Endothelial cell (in vitro differentiated cells): ENCODE measurements around the gene E2F8. TPM values are rescaled to one million over a fixed set of nuclear protein-coding genes. Genes with fewer than 3 reads are reported as not detected.

Experiments used
- DNase-seq: peaks from one replicate; pipeline ENCODE4 v3.0.0; 2021; ENCODE audit warnings: low spot score
- H3K27ac Mint-ChIP-seq: one replicate; pipeline ENCODE4 v1.8.0; 2021; ENCODE audit warnings: mixed read lengths, inconsistent platforms; ENCODE audit not compliant: unreplicated experiment
- H3K27me3 Mint-ChIP-seq: one replicate; pipeline ENCODE4 v1.8.0; 2021; ENCODE audit warnings: mild to moderate bottlenecking, moderate library complexity, mixed read lengths, inconsistent platforms; ENCODE audit not compliant: unreplicated experiment
- H3K36me3 Mint-ChIP-seq: one replicate; pipeline ENCODE4 v1.8.0; 2021; ENCODE audit warnings: mild to moderate bottlenecking, low read depth, mixed read lengths, inconsistent platforms; ENCODE audit not compliant: unreplicated experiment
- H3K4me1 Mint-ChIP-seq: one replicate; pipeline ENCODE4 v1.8.0; 2021; ENCODE audit warnings: mild to moderate bottlenecking, mixed read lengths, inconsistent platforms; ENCODE audit not compliant: unreplicated experiment
- H3K4me3 Mint-ChIP-seq: one replicate; pipeline ENCODE4 v1.8.0; 2021; ENCODE audit warnings: mild to moderate bottlenecking, mixed read lengths, inconsistent platforms; ENCODE audit not compliant: unreplicated experiment
- H3K9me3 Mint-ChIP-seq: one replicate; pipeline ENCODE4 v1.8.0; 2021; ENCODE audit warnings: mixed read lengths, inconsistent platforms; ENCODE audit not compliant: unreplicated experiment
- CTCF ChIP-seq: fragments of 200-600 bp; sonication (generic); IDR thresholded peaks from one replicate; pipeline ENCODE4 v1.5.0; 2021; ENCODE audit warnings: antibody characterized with exemption; ENCODE audit not compliant: unreplicated experiment
- total RNA-seq: library from RNA; stranded (reverse); fragmentation: NEBNext Ultra II Directional; extraction: Animal tissue kit (Norgen Biotek cat#: 25700); gene quantifications from one replicate; pipeline ENCODE4 v1.2.1, GENCODE V29; 2021; ENCODE audit not compliant: unreplicated experiment

Gene E2F8
- total RNA-seq, 1 donor from 2014 or later = 0.92 TPM

DNA sequence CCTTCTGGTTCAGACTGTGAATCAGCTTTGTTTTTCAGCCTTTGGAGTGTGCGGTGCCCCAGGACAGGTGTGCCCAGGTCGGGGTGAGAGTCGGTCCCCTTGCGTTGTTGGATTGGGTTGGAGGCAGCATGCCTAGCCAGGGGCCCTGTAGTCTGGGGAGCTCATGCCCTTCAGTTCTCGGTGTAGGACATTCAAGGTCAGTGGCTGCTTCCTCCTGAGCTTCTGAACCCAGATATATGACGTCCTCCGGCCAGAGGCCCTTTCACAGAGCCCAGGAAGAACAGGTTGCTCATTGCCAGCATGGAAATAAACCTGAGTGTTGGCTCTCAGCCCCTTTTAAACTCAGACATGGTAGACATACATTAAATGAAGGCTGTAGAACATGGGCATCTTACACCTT is 41.7 kb downstream of the E2F8 start:
- H3K27ac Mint-ChIP-seq = no peak overlapping the region
- no peak for DNase-seq
- peaks cover 10% of the 10 kb centered on the region for H3K4me1 Mint-ChIP-seq
- no peaks in the 10 kb centered on the region for H3K36me3 Mint-ChIP-seq
- no peak for TF ChIP-seq CTCF
- no peak overlapping the region for H3K4me3 Mint-ChIP-seq
- no peaks in the 10 kb centered on the region for H3K27me3 Mint-ChIP-seq
- no peaks in the 10 kb centered on the region for H3K9me3 Mint-ChIP-seq

- Mint-ChIP-seq H3K4me1 (peaks cover 10% of the 10 kb centered on the region), H3K9me3 (no peaks in the 10 kb centered on the region), H3K27ac (no peak overlapping the region), H3K36me3 (no peaks in the 10 kb centered on the region), H3K27me3 (peaks cover 2% of the 10 kb centered on the region), H3K4me3 (no peak overlapping the region)
- no peak for TF ChIP-seq CTCF
- no peak for DNase-seq
These were observed 44.3 kb downstream of the E2F8 start for GRCh38 chr11:19196432-19196831.

DNA sequence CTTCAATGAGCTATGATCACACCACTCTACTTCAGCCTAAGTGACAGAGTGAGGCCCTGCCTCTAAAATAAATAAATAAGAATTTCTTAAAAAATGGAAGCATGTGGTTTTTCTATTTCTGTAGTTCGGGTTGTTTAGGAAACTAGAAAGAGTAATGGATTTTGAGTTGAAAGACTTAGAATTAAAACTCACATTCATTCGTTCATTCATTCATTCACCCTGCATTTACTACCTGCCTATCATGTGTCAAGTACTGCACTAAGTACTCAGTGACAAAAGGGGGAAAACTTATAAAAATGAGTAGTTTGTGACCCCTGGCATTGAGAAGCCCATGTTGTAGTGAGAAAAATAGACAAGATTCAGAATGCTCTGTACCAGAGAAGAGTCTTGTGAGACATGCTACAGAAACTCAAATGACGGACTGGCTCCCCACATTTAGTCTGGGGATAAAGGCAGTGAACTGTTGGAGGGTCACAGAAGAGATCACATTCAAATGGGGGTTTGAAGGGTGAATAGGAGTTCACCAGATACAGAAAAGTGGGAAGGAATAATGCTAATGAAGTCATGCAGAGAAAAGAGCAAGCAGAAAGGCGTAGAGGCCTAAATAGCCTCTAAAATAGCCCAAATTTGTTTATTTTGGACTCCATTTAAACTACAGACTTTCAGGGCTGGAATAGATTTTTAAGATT is 46.0 kb downstream of the E2F8 start:
- Mint-ChIP-seq H3K27ac (no peak overlapping the region), H3K9me3 (no peaks in the 10 kb centered on the region), H3K4me1 (peaks cover 11% of the 10 kb centered on the region), H3K36me3 (no peaks in the 10 kb centered on the region), H3K4me3 (no peak overlapping the region), H3K27me3 (peaks cover 2% of the 10 kb centered on the region)
- no peak for DNase-seq
- no peak for TF ChIP-seq CTCF

DNA sequence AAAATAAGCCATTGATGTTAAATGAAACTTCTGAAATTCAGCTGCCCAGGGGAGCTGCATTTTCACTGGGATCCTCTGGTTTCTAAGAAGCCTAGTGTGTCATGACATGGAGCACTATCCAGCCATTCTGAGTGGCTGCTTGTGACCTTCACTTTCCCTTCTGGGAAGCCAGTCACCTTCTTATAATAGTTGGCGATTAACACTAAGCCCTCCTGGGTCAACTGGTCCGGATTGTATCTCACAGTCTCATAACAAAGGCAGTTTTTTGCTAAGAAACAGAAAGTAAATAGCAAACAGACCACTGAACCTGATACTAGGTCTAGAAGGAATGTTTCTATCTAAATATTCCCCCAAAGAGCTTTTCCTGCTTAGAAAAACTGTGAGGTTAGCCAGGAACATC is 46.8 kb downstream of the E2F8 start:
- no peaks in the 10 kb centered on the region for H3K9me3 Mint-ChIP-seq
- no peak overlapping the region for H3K4me3 Mint-ChIP-seq
- no peak for TF ChIP-seq CTCF
- peaks cover 5% of the 10 kb centered on the region for H3K4me1 Mint-ChIP-seq
- H3K36me3 Mint-ChIP-seq = no peaks in the 10 kb centered on the region
- DNase-seq = no peak
- no peak overlapping the region for H3K27ac Mint-ChIP-seq
- peaks cover 2% of the 10 kb centered on the region for H3K27me3 Mint-ChIP-seq

DNA sequence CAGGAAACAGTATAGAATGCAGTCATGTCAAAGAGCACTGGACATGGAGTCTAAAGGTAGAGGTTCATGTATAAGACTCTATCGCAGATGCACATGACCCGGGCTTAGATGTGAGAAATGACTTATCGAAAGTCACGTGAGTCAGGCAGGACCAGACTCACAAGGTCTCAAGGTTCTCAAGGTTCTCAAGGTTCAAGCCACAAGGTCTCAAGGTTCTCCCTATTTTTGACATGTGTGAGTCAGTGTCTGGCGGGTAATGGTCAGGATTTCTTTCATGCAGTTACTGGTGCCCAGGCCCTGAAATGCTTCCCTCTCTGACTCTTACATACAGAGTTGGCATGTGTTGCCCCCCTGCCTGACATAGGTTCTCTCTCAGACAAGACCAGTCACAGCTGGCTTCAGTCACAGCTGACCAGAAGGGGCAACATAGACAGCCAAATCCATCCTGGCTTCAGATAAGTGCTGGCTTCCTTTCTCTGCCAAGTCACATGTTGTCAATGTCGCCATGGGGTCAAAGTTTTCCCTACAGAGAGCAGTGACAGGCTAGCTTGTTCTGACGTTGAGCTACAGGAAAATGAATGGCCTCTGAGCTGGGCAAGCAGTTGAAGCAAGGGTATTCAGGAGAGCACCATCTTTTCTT is 49.1 kb downstream of the E2F8 start:
- H3K4me1 Mint-ChIP-seq = peaks cover 5% of the 10 kb centered on the region
- peaks cover 2% of the 10 kb centered on the region for H3K27me3 Mint-ChIP-seq
- no peak overlapping the region for H3K4me3 Mint-ChIP-seq
- no peak overlapping the region for H3K27ac Mint-ChIP-seq
- no peaks in the 10 kb centered on the region for H3K9me3 Mint-ChIP-seq
- no peak for TF ChIP-seq CTCF
- no peak for DNase-seq
- H3K36me3 Mint-ChIP-seq = no peaks in the 10 kb centered on the region
